K562 (cell line): ENCODE measurements around the gene ZC3H18. TPM values are rescaled to one million over a fixed set of nuclear protein-coding genes. Genes with fewer than 3 reads are reported as not detected.
A peak's percentile ranks its signal among the peaks of the same experiment; 100 is the strongest.

ENCODE experiments used
- CBFB ChIP-seq: sonication (generic); formaldehyde crosslinking; IDR thresholded peaks from 2 replicates; pipeline ENCODE4 v1.4.0; 2020; ENCODE audit warnings: mild to moderate bottlenecking, missing genetic modification reagents
- FOXO4 ChIP-seq: fragments of 450-650 bp; formaldehyde crosslinking; IDR thresholded peaks from 2 replicates; pipeline ENCODE4 v1.4.0; 2020; ENCODE audit warnings: mild to moderate bottlenecking, moderate library complexity
- HCFC1 ChIP-seq: IDR thresholded peaks from 2 replicates; pipeline ENCODE4 v1.6.1; 2012; ENCODE audit warnings: low read depth, low read length, improper control_type of control experiment
- RBM15 ChIP-seq: fragments of 200-400 bp; formaldehyde crosslinking; IDR thresholded peaks from 2 replicates; pipeline ENCODE4 v1.6.1; 2018; ENCODE audit warnings: mild to moderate bottlenecking, low read length, moderate library complexity; ENCODE audit not compliant: insufficient read depth
- TGIF2 ChIP-seq: sonication (generic); formaldehyde crosslinking; IDR thresholded peaks from 2 replicates; pipeline ENCODE4 v1.8.1; 2022; ENCODE audit warnings: mild to moderate bottlenecking, missing genetic modification reagents, moderate library complexity
- ZNF318 ChIP-seq, 2 experiments: fragments of 450-650 bp; IDR thresholded peaks; 2 replicates each; pipeline ENCODE4 v1.6.1; 2016; ENCODE audit warnings: mild to moderate bottlenecking in 2 of 2, borderline replicate concordance in 1 of 2, low read depth in 1 of 2, moderate library complexity in 1 of 2
- polyA plus RNA-seq, 8 experiments: library from polyadenylated mRNA; depleted of rRNA in 4 of 8; stranded (reverse) in 5 of 8; unstranded in 3 of 8; fragments of >200 nt; fragmentation: Nextera tagmentation in 2 of 8; fragmentation: Illumina TruSeq in 1 of 8; extraction: Ambion mirVana in 2 of 8; extraction: Trizol in 1 of 8; gene quantifications; 2 replicates each; pipeline versions ENCODE4 v1.2.1 to v1.2.3, GENCODE V29; 2011 to 2014; ENCODE audit warnings: inconsistent platforms in 1 of 8, missing spikeins in 1 of 8
- total RNA-seq, 7 experiments: library from RNA; depleted of rRNA in 6 of 7; stranded (reverse); fragments of >200 nt in 6 of 7; fragmentation: Illumina TruSeq in 2 of 7; extraction: Trizol in 2 of 7; gene quantifications; 2 replicates each; pipeline versions ENCODE4 v1.2.1 to v1.2.3, GENCODE V29; 2011 to 2021; ENCODE audit warnings: low replicate concordance in 1 of 7
- TF ChIP-seq, protein P1 (sequence below), 2 experiments: IDR thresholded peaks in 1 of 2; conservative IDR thresholded peaks in 1 of 2; 2 replicates each; pipeline ENCODE4 v1.6.1; 2016; ENCODE audit warnings: low read depth in 2 of 2, mild to moderate bottlenecking in 1 of 2, missing compliant biosample characterization in 1 of 2, missing genetic modification characterization in 1 of 2, moderate library complexity in 1 of 2
- TF ChIP-seq, protein P2 (sequence below), 2 experiments: fragments of 450-650 bp; conservative IDR thresholded peaks; 2 replicates each; pipeline ENCODE4 v1.6.1; 2017; ENCODE audit warnings: mild to moderate bottlenecking in 2 of 2, moderate library complexity in 2 of 2

Gene ZC3H18
- total and polyA plus RNA-seq, 9 of the 15 experiments (the other 6 are each of a cell fraction or from before 2014, with no cell fraction given): 1.7 to 88.7 (median 26.9) TPM

- TF ChIP-seq, protein P1, sequence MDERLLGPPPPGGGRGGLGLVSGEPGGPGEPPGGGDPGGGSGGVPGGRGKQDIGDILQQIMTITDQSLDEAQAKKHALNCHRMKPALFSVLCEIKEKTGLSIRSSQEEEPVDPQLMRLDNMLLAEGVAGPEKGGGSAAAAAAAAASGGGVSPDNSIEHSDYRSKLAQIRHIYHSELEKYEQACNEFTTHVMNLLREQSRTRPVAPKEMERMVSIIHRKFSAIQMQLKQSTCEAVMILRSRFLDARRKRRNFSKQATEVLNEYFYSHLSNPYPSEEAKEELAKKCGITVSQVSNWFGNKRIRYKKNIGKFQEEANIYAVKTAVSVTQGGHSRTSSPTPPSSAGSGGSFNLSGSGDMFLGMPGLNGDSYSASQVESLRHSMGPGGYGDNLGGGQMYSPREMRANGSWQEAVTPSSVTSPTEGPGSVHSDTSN (CRISPR knock-in tag; IDR thresholded peaks at IDR 0.05; ENCODE audit: low read depth): peak; percentile 91
- TF ChIP-seq, protein P1 (tag; conservative IDR thresholded peaks at IDR 0.05; ENCODE audit: low read depth): no peak
- TF ChIP-seq ZNF318 (IDR thresholded peaks at IDR 0.05; ENCODE audit: borderline replicate concordance in 1 of 2, low read depth in 1 of 2) (no peak), HCFC1 (peak; percentile 54), FOXO4 (no peak), RBM15 (no peak), CBFB (CRISPR knock-in tag) (no peak; the same call in 1 of the 2 replicates), TGIF2 (CRISPR knock-in tag) (peak; percentile 96)
- TF ChIP-seq, protein P2, sequence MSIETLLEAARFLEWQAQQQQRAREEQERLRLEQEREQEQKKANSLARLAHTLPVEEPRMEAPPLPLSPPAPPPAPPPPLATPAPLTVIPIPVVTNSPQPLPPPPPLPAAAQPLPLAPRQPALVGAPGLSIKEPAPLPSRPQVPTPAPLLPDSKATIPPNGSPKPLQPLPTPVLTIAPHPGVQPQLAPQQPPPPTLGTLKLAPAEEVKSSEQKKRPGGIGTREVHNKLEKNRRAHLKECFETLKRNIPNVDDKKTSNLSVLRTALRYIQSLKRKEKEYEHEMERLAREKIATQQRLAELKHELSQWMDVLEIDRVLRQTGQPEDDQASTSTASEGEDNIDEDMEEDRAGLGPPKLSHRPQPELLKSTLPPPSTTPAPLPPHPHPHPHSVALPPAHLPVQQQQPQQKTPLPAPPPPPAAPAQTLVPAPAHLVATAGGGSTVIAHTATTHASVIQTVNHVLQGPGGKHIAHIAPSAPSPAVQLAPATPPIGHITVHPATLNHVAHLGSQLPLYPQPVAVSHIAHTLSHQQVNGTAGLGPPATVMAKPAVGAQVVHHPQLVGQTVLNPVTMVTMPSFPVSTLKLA (conservative IDR thresholded peaks at IDR 0.05): peak; percentile 66 to 89
Measured at GRCh38 chr16:88560714-88561484, 9.3 kb upstream of the ZC3H18 start (continued).
